Measurements from ENCODE around the gene SOCS7. TPM values are rescaled to one million over a fixed set of nuclear protein-coding genes. Genes with fewer than 3 reads are reported as not detected.

The SOCS7 gene
- total and polyA plus RNA-seq, 2 experiments from 2014 or later, result 1.3 to 6.8 TPM

DNA sequence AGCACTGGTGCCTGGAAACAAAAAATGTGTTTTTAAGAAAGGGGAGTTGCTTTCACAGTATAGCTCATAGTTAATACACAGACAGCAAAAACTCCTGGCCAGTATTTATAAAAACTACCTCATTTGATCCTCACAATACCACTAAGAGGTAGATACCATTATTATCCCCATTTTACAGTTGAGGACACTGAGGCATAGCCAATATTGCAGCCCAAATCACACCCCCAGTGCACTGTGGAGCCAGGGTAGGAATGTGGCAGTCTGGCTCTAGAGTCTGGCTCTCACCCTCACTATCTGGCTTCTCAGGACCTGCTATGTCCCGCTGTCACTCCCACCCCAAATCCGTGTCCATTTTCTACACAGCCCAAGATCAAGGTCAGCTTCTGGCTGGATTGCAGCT lies 79.2 kb downstream of the SOCS7 start:
- Histone ChIP-seq H4K20me1 (ENCODE audit: insufficient read depth) (0 out of 2 replicates have a peak, but pooled peaks cover 6% of the 10 kb centered on the region), H2AFZ (no peak overlapping the region), H3F3A (ENCODE audit: insufficient read depth) (peaks cover 29% of the 10 kb centered on the region; the same call in 1 of the 2 replicates), H3K4me3 (peak overlapping the region; percentile 84; the same call in 1 of the 2 replicates), H3K36me3 (ENCODE audit: low read depth) (no peaks in the 10 kb centered on the region), H3K4me2 (ENCODE audit: unreplicated experiment) (peak overlapping the region; percentile 74), H3K79me2 (ENCODE audit: insufficient read depth) (peaks cover 74% of the 10 kb centered on the region), H3K9ac (peak overlapping the region; percentile 76; the same call in 1 of the 2 replicates), H3K9me3 (ENCODE audit: low read depth) (no peaks in the 10 kb centered on the region), H3K27ac (peak overlapping the region; percentile 49), H3K9me2 (ENCODE audit: insufficient read depth) (no peaks in the 10 kb centered on the region), H3K27me3 (replicated peaks; ENCODE audit: insufficient read depth) (no peaks in the 10 kb centered on the region), H3K4me1 (ENCODE audit: insufficient read depth) (peaks cover 25% of the 10 kb centered on the region)
- WGBS, 2 experiments (ENCODE audit: low coverage in 1 of 2, low lambda C conversion rate in 2 of 2, missing lambda C conversion rate in 2 of 2), result 27 to 38% methylated on average over 2 of the region's 2 CpGs
- TF ChIP-seq EZH2phosphoT487 (IDR thresholded peaks at IDR 0.05; ENCODE audit: insufficient read depth, low read depth), result no peak
- no peak for TF ChIP-seq EZH2 (IDR thresholded peaks at IDR 0.05; ENCODE audit: insufficient read depth, poor library complexity, severe bottlenecking)
- in situ Hi-C loops (cut with MboI), result loop anchor here (10.0 kb wide), 1 partner anchor 54 kb away; no protein-coding TSS in a partner anchor
- DNase-seq, result no peak

DNA sequence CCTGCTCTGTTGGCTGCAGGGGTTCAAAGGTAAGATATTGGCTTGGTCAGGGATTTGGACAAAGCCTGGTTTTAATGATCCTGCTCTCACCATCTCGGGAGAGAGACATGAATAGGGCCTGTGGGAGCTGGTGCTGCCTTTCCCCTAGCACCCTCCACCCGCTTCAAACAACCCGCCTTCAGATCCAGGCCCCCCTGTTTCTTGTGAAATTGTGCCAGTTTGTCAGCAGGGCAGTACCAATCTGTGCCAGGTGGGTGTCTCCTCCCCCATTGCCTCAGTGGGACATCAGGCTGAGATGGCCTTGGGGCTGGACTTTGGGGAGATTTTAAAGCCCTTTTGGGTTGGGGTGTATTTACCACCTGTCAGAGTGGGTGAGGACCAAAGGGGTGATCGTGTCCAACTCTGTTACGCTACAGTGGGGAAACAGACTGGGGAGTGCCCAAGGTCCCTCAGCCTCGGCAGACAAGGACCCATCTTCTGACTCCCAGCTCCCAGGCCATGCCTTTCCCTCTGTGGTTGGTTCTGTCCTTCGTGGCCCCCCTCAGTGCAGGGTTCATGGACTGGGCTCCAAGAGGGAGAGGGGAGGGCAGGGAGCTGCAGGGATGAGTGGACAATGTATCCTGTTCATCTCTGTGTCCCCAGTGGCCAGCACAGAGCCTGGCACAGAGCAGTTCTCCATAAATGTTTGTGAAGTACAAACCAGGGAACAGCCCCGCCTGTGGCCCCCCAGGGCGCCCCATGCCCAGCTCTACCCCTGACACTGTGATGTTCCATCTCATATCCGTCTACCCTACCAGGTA lies 79.9 kb downstream of the SOCS7 start:
- Histone ChIP-seq H3K79me2 (ENCODE audit: insufficient read depth) (peaks cover 78% of the 10 kb centered on the region), H3K4me1 (ENCODE audit: insufficient read depth) (peaks cover 25% of the 10 kb centered on the region), H3K9me2 (ENCODE audit: insufficient read depth) (no peaks in the 10 kb centered on the region), H3K27ac (no peak overlapping the region), H3K9ac (no peak overlapping the region), H3K27me3 (replicated peaks; ENCODE audit: insufficient read depth) (no peaks in the 10 kb centered on the region), H3F3A (ENCODE audit: insufficient read depth) (peaks cover 26% of the 10 kb centered on the region; the same call in 1 of the 2 replicates), H3K4me3 (no peak overlapping the region), H3K9me3 (ENCODE audit: low read depth) (no peaks in the 10 kb centered on the region), H4K20me1 (ENCODE audit: insufficient read depth) (0 out of 2 replicates have a peak, but pooled peaks cover 6% of the 10 kb centered on the region), H3K4me2 (ENCODE audit: unreplicated experiment) (no peak overlapping the region), H2AFZ (no peak overlapping the region), H3K36me3 (ENCODE audit: low read depth) (no peaks in the 10 kb centered on the region)
- in situ Hi-C loops (cut with MboI), result loop anchor here (10.0 kb wide), 1 partner anchor 53 kb away; no protein-coding TSS in a partner anchor
- 86 to 87% methylated on average over 10 of the region's 10 CpGs for WGBS, 2 experiments (ENCODE audit: low coverage in 1 of 2, low lambda C conversion rate in 2 of 2, missing lambda C conversion rate in 2 of 2)
- no peak for DNase-seq
- TF ChIP-seq EZH2phosphoT487 (IDR thresholded peaks at IDR 0.05; ENCODE audit: insufficient read depth, low read depth) (no peak), EZH2 (IDR thresholded peaks at IDR 0.05; ENCODE audit: insufficient read depth, poor library complexity, severe bottlenecking) (no peak)

DNA sequence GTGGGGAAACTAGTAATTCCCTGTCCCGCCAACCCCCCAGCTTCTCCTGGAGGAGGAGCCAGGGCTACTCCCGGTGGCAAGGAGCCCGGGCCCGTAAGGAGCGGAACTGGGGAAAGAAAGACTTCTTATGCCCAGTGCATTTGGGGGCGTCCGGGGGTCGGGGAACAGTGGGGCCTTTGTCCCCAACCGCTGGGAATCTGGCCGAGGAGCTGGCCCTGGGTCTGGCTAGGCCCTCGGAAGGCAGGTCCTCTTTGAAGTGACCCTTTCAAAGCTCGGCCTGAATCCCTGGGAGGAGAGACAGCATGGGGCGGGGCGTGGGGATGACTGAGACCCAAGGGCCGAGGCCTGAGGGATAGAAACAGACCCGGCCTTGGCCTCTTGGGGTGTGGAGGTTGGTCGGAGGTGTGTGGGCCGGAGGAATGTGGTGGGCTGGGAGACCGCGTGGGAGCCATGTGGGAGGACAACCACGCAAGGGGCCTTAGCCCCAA lies 82.6 kb downstream of the SOCS7 start:
- Histone ChIP-seq H3K27me3 (replicated peaks; ENCODE audit: insufficient read depth) (no peaks in the 10 kb centered on the region), H3K79me2 (ENCODE audit: insufficient read depth) (peaks cover 88% of the 10 kb centered on the region), H2AFZ (no peak overlapping the region), H3K4me2 (ENCODE audit: unreplicated experiment) (no peak overlapping the region), H3K27ac (no peak overlapping the region), H3K9me2 (ENCODE audit: insufficient read depth) (no peaks in the 10 kb centered on the region), H3F3A (ENCODE audit: insufficient read depth) (peaks cover 17% of the 10 kb centered on the region; the same call in 1 of the 2 replicates), H3K4me1 (ENCODE audit: insufficient read depth) (peaks cover 18% of the 10 kb centered on the region), H3K9ac (no peak overlapping the region), H3K4me3 (no peak overlapping the region), H3K9me3 (ENCODE audit: low read depth) (no peaks in the 10 kb centered on the region), H3K36me3 (ENCODE audit: low read depth) (no peaks in the 10 kb centered on the region), H4K20me1 (ENCODE audit: insufficient read depth) (0 out of 2 replicates have a peak, but pooled peaks cover 6% of the 10 kb centered on the region)
- TF ChIP-seq EZH2 (IDR thresholded peaks at IDR 0.05; ENCODE audit: insufficient read depth, poor library complexity, severe bottlenecking), result no peak
- no peak for TF ChIP-seq EZH2phosphoT487 (IDR thresholded peaks at IDR 0.05; ENCODE audit: insufficient read depth, low read depth)
- in situ Hi-C loops (cut with MboI), result loop anchor here (10.0 kb wide), 1 partner anchor 51 kb away; no protein-coding TSS in a partner anchor
- 91 to 95% methylated on average over 12 to 21 of the region's 21 CpGs for WGBS, 2 experiments (ENCODE audit: low coverage in 1 of 2, low lambda C conversion rate in 2 of 2, missing lambda C conversion rate in 2 of 2)
- no peak for DNase-seq

DNA sequence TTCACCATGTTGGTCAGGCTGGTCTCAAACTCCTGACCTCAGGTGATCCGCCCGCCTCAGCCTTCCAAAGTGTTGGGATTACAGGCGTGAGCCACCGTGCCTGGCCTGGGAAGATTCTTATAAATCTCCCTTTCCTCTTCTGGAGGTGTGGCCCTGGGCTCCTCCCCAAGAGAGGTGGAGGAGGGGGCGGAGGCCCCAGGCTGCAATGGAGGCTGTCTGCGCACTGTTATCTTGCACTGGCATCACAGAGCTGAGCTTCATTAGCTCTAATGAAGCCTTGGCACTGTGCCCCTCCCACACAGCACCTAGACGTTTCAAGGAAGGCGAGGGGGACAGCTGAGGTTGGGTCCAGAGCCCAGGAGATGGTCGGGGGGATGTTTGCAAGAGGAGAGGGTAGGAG lies 84.2 kb downstream of the SOCS7 start:
- H3K79me2 ChIP-seq (ENCODE audit: insufficient read depth), result peaks cover 91% of the 10 kb centered on the region
- peaks cover 2% of the 10 kb centered on the region for H3K4me1 ChIP-seq (ENCODE audit: insufficient read depth)
- peaks cover 2% of the 10 kb centered on the region; the same call in 1 of the 2 replicates for H3F3A ChIP-seq (ENCODE audit: insufficient read depth)
- H3K4me2 ChIP-seq (ENCODE audit: unreplicated experiment), result no peak overlapping the region
- in situ Hi-C loops (cut with MboI), result loop anchor here (10.0 kb wide), 1 partner anchor 49 kb away; no protein-coding TSS in a partner anchor
- TF ChIP-seq EZH2 (IDR thresholded peaks at IDR 0.05; ENCODE audit: insufficient read depth, poor library complexity, severe bottlenecking) (no peak), EZH2phosphoT487 (IDR thresholded peaks at IDR 0.05; ENCODE audit: insufficient read depth, low read depth) (no peak)
- no peaks in the 10 kb centered on the region for H3K36me3 ChIP-seq (ENCODE audit: low read depth)
- H3K4me3 ChIP-seq, result no peak overlapping the region
- no peak for DNase-seq
- no peaks in the 10 kb centered on the region for H3K9me3 ChIP-seq (ENCODE audit: low read depth)
- H3K9me2 ChIP-seq (ENCODE audit: insufficient read depth), result no peaks in the 10 kb centered on the region
- H3K9ac ChIP-seq, result no peak overlapping the region
- no peaks in the 10 kb centered on the region for H3K27me3 ChIP-seq (replicated peaks; ENCODE audit: insufficient read depth)
- no peak overlapping the region for H2AFZ ChIP-seq
- H4K20me1 ChIP-seq (ENCODE audit: insufficient read depth), result 0 out of 2 replicates have a peak, but pooled peaks cover 3% of the 10 kb centered on the region
- H3K27ac ChIP-seq, result no peak overlapping the region
- 71 to 76% methylated on average over 9 of the region's 9 CpGs for WGBS, 2 experiments (ENCODE audit: low coverage in 1 of 2, low lambda C conversion rate in 2 of 2, missing lambda C conversion rate in 2 of 2)
